Inferior parietal cortex (tissue), 1 donor: Measurements from ENCODE around the gene AKAP13.
"Not testable (repeated sequence)": the region's sequence is repeated elsewhere in the genome, so short reads cannot be mapped to it uniquely, and the experiment has no call there.

Experiments
- DNase-seq: peaks from one replicate; pipeline ENCODE4 v3.0.0-alpha.2; 2016; ENCODE audit errors: extremely low spot score

The AKAP13 gene

GRCh38 chr15:85441854-85442253 lies 61.5 kb downstream of the AKAP13 start:
- DNase-seq, result not testable (repeated sequence)

- DNase-seq, result no peak
Measured at GRCh38 chr15:85443046-85443445, 62.6 kb downstream of the AKAP13 start.

- no peak for DNase-seq
Measured at GRCh38 chr15:85443593-85444087, 63.2 kb downstream of the AKAP13 start.

- no peak for DNase-seq
Measured at GRCh38 chr15:85444122-85444745, 63.8 kb downstream of the AKAP13 start.

GRCh38 chr15:85445361-85445760 lies 65.0 kb downstream of the AKAP13 start:
- no peak for DNase-seq

GRCh38 chr15:85451099-85451700 lies 70.8 kb downstream of the AKAP13 start:
- no peak for DNase-seq

GRCh38 chr15:85452436-85452835 lies 72.0 kb downstream of the AKAP13 start:
- no peak for DNase-seq

GRCh38 chr15:85453144-85453872 lies 72.9 kb downstream of the AKAP13 start:
- DNase-seq, result no peak

- no peak for DNase-seq
Measured at GRCh38 chr15:85454403-85454802, 74.0 kb downstream of the AKAP13 start.

- no peak for DNase-seq
Measured at GRCh38 chr15:85455891-85456290, 75.5 kb downstream of the AKAP13 start.

- DNase-seq, result no peak
Measured at GRCh38 chr15:85456798-85457197, 76.4 kb downstream of the AKAP13 start.

- DNase-seq, result no peak
Measured at GRCh38 chr15:85457392-85457968, 77.1 kb downstream of the AKAP13 start.

GRCh38 chr15:85458764-85459163 lies 78.4 kb downstream of the AKAP13 start:
- DNase-seq, result no peak

GRCh38 chr15:85462029-85462428 lies 81.6 kb downstream of the AKAP13 start:
- DNase-seq, result no peak

GRCh38 chr15:85463276-85463892 lies 83.0 kb downstream of the AKAP13 start:
- DNase-seq, result no peak

- no peak for DNase-seq
Measured at GRCh38 chr15:85463976-85464375, 83.6 kb downstream of the AKAP13 start.

GRCh38 chr15:85464471-85464870 lies 84.1 kb downstream of the AKAP13 start:
- no peak for DNase-seq

GRCh38 chr15:85470563-85471271 lies 90.3 kb downstream of the AKAP13 start:
- no peak for DNase-seq

- DNase-seq, result no peak
Measured at GRCh38 chr15:85472349-85472748, 91.9 kb downstream of the AKAP13 start.

- DNase-seq, result no peak
Measured at GRCh38 chr15:85473455-85473854, 93.1 kb downstream of the AKAP13 start.

GRCh38 chr15:85474700-85475316 lies 94.4 kb downstream of the AKAP13 start:
- DNase-seq, result no peak
